Thyroid gland (tissue), 4 donors: ENCODE data around the gene OR2M5. TPM values are rescaled to one million over a fixed set of nuclear protein-coding genes. Genes with fewer than 3 reads are reported as not detected.

Experiments
- DNase-seq, 2 donors: peaks; one replicate each; pipeline ENCODE4 v3.0.0-alpha.2; 2019
- H3K27ac ChIP-seq, 3 donors: fragments of 200-600 bp; sonication (generic); 1 replicate in 2 of 3; 2 replicates in 1 of 3; pipeline ENCODE4 v1.5.1; 2016 to 2019; ENCODE audit warnings: mild to moderate bottlenecking in 1 of 3, moderate library complexity in 1 of 3
- H3K27me3 ChIP-seq: fragments of 200-600 bp; sonication (generic); one replicate; pipeline ENCODE4 v1.5.1; 2019
- H3K36me3 ChIP-seq, 2 donors: fragments of 200-600 bp; sonication (generic); one replicate each; pipeline ENCODE4 v1.5.1; 2016 to 2019
- H3K4me1 ChIP-seq, 2 donors: fragments of 200-600 bp; sonication (generic); one replicate each; pipeline ENCODE4 v1.5.1; 2017 to 2019
- H3K4me3 ChIP-seq, 3 donors: fragments of 200-600 bp; sonication (generic); replicated peaks in 1 of 3; 1 replicate in 2 of 3; 2 replicates in 1 of 3; pipeline ENCODE4 v1.5.1; 2016; ENCODE audit warnings: mild to moderate bottlenecking in 1 of 3
- H3K9me3 ChIP-seq: fragments of 200-600 bp; sonication (generic); one replicate; pipeline ENCODE4 v1.5.1; 2017
- POLR2A ChIP-seq, 2 donors: fragments of 450-650 bp; IDR thresholded peaks; one replicate each; pipeline ENCODE4 v1.6.1; 2017; ENCODE audit warnings: antibody characterized with exemption in 2 of 2, mild to moderate bottlenecking in 2 of 2, moderate library complexity in 1 of 2
- whole genome bisulfite sequencing, 2 donors: methylation state at CpG; one replicate each; pipeline ENCODE4 v1.1.5; 2017; 5-methylcytosine and 5-hydroxymethylcytosine counted together
- intact Hi-C: fragments of 100-400 bp; cut with DNase I; formaldehyde crosslinking; loops from one replicate; pipeline ENCODE4 v1.15.1; 2023
- total RNA-seq, 4 donors: library from RNA; depleted of rRNA; stranded (reverse); fragments of >200 nt; gene quantifications; one replicate each; pipeline ENCODE4 v1.2.3, GENCODE V29; 2016
- TF ChIP-seq, protein P1 (sequence below), 6 experiments: fragments of 200-600 bp in 3 of 6; fragments of 450-650 bp in 3 of 6; sonication (generic) in 3 of 6; IDR thresholded peaks; one replicate each; pipeline ENCODE4 v1.5.1; 2016 to 2019; ENCODE audit warnings: antibody characterized with exemption in 6 of 6, mild to moderate bottlenecking in 2 of 6, inconsistent platforms in 1 of 6, moderate library complexity in 1 of 6

Gene OR2M5
- total RNA-seq, 4 donors from 2014 or later: not detected

DNA sequence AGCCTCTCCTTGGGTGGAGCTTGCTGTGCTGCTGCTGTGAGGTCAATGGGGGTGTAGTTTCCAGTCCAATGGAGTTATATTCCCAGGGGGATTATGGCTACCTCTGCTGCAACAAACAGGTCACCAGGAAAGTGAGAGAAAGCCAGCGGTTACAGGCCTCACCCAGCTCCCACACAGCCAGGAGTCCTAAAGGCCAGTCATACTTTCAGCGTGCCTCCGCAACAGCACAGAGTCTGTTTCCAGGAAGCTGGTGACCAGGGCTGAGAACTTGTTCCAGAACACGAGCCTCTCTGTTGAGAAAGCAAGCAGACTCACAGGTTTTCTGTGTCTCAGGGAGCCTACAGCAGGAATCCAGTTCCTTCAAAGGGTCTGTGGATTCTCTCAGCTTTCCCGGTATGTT is 17.3 kb upstream of the OR2M5 start:
- 77 to 86% methylated on average over 5 of the region's 5 CpGs for WGBS, 2 donors
- Histone ChIP-seq H3K4me3 (no peak overlapping the region), H3K36me3 (no peaks in the 10 kb centered on the region), H3K4me1 (no peaks in the 10 kb centered on the region), H3K27ac (no peak overlapping the region), H3K9me3 (no peaks in the 10 kb centered on the region), H3K27me3 (no peaks in the 10 kb centered on the region)
- intact Hi-C loops: no loop called here
- no peak for DNase-seq
- TF ChIP-seq POLR2A (IDR thresholded peaks at IDR 0.05): no peak
- TF ChIP-seq, protein P1, sequence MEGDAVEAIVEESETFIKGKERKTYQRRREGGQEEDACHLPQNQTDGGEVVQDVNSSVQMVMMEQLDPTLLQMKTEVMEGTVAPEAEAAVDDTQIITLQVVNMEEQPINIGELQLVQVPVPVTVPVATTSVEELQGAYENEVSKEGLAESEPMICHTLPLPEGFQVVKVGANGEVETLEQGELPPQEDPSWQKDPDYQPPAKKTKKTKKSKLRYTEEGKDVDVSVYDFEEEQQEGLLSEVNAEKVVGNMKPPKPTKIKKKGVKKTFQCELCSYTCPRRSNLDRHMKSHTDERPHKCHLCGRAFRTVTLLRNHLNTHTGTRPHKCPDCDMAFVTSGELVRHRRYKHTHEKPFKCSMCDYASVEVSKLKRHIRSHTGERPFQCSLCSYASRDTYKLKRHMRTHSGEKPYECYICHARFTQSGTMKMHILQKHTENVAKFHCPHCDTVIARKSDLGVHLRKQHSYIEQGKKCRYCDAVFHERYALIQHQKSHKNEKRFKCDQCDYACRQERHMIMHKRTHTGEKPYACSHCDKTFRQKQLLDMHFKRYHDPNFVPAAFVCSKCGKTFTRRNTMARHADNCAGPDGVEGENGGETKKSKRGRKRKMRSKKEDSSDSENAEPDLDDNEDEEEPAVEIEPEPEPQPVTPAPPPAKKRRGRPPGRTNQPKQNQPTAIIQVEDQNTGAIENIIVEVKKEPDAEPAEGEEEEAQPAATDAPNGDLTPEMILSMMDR (IDR thresholded peaks at IDR 0.05): no peak

DNA sequence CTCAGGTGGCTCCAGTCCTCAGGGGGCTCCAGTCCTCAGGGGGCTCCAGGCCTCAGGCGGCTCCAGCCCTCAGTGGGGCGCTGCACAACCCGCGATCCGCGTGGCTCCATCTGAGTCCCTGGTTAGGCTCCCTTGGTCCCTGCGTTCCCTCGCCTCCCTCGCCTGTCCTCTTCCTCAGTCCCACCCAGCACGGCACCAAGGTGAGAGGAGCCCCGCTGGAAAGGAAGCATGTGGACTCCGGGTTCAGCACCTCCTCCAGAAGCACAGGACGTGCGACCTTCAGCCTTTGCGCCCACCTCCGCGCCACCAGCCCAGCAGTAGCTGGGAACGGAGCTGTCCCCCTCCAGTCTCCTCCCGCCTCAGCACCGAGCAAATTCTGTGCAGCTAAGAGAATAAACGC is 8.1 kb upstream of the OR2M5 start:
- TF ChIP-seq, protein P1 (IDR thresholded peaks at IDR 0.05): no peak
- no peak for TF ChIP-seq POLR2A (IDR thresholded peaks at IDR 0.05)
- no peaks in the 10 kb centered on the region for H3K27me3 ChIP-seq
- intact Hi-C loops: no loop called here
- H3K27ac ChIP-seq: no peak overlapping the region
- WGBS, 2 donors: 66 to 84% methylated on average over 21 of the region's 21 CpGs
- H3K4me1 ChIP-seq: no peaks in the 10 kb centered on the region
- no peak overlapping the region for H3K4me3 ChIP-seq
- DNase-seq: no peak
- H3K36me3 ChIP-seq: no peaks in the 10 kb centered on the region
- no peaks in the 10 kb centered on the region for H3K9me3 ChIP-seq

DNA sequence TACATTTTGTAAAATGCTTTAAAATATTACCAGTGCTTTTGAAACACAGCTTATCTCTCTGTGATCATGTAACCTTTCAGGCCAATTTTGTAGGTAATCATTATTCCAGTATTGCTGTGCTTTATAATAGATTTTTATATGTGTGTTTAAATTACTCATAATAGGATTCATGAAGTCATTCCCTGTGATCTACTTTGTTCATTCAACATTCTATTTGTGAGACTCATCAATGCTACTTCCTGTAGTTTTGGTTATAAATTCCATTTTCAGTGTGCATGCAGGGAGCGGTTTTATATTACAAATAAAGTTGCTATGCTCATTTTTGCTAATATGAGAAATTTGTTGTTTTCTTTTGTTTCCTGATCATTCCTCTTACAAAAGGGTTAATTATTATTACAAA is 4.1 kb upstream of the OR2M5 start:
- Histone ChIP-seq H3K9me3 (no peaks in the 10 kb centered on the region), H3K4me1 (no peaks in the 10 kb centered on the region), H3K27ac (no peak overlapping the region), H3K4me3 (no peak overlapping the region), H3K36me3 (no peaks in the 10 kb centered on the region), H3K27me3 (no peaks in the 10 kb centered on the region)
- no peak for DNase-seq
- 77 to 86% methylated on average over 1 of the region's 1 CpG for WGBS, 2 donors
- TF ChIP-seq, protein P1 (IDR thresholded peaks at IDR 0.05): no peak
- TF ChIP-seq POLR2A (IDR thresholded peaks at IDR 0.05): no peak
- intact Hi-C loops: no loop called here

DNA sequence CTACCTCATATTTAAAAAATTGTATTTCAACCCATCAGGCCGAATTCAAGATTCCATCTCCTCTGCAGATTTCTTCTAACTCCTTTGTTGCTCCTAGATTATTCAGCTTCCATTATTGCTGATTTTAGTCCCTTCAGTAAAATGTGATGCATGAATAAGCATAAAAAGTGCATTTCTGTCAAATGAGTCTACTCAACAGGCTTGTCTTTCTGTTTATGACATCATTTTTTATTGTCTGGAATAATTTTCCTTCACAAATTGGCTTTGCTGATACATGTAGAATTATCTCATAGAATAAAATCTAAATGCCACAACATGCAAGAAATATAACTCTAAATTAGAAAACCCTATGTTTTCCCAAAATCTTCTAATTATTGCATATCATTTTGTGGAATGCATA is 1.6 kb upstream of the OR2M5 start:
- no peaks in the 10 kb centered on the region for H3K27me3 ChIP-seq
- H3K4me3 ChIP-seq: no peak overlapping the region
- TF ChIP-seq POLR2A (IDR thresholded peaks at IDR 0.05): no peak
- TF ChIP-seq, protein P1 (IDR thresholded peaks at IDR 0.05): no peak
- WGBS, 2 donors: 44 to 54% methylated on average over 1 of the region's 1 CpG
- H3K9me3 ChIP-seq: no peaks in the 10 kb centered on the region
- H3K4me1 ChIP-seq: no peaks in the 10 kb centered on the region
- DNase-seq: no peak
- intact Hi-C loops: no loop called here
- no peaks in the 10 kb centered on the region for H3K36me3 ChIP-seq
- no peak overlapping the region for H3K27ac ChIP-seq

DNA sequence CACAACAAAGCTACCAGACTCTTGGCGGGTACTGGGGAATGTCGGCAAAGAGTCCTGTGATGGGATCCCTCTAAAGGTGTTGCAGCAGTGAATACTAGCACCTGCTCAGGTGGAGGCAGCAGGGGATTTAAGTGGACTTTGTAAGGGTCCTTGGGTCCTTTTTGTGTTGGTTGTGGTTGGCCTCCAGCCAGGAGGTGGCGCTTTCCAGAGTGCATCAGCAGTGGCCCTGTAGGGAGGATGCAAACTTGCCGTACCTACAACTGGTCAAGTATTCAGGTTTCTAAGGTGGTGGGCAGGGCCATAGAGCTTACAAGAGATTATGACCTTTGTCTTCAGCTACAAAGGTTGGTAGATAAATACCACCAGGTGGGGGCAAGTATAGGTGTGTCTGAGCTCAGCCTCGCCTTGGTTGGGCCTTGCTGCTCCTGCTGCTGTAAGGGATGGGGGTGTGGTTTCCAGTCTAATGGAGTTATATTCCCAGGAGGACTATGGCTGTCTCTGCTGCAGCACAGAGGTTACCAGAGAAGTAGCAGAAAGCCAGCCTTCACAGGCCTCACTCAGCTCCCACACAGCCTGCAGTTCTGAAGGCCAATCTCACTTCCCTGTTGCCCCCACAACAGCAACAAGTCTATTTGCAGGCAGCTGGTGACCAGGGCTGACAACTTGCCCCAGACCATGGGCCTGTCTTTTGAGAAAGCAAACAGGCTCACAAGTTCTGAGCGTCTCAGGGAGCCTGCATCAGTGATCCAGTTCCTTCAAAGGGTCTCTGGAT is 7.3 kb downstream of the OR2M5 start:
- no peaks in the 10 kb centered on the region for H3K36me3 ChIP-seq
- no peaks in the 10 kb centered on the region for H3K27me3 ChIP-seq
- H3K4me3 ChIP-seq: no peak overlapping the region
- no peaks in the 10 kb centered on the region for H3K9me3 ChIP-seq
- DNase-seq: no peak
- 72 to 81% methylated on average over 5 to 6 of the region's 6 CpGs for WGBS, 2 donors
- TF ChIP-seq, protein P1 (IDR thresholded peaks at IDR 0.05): no peak
- TF ChIP-seq POLR2A (IDR thresholded peaks at IDR 0.05): no peak
- no peaks in the 10 kb centered on the region for H3K4me1 ChIP-seq
- H3K27ac ChIP-seq: no peak overlapping the region
- intact Hi-C loops: no loop called here
